Heart left ventricle (tissue), 16 donors: Measurements from ENCODE around the gene PTGR3. TPM values are rescaled to one million over a fixed set of nuclear protein-coding genes. Genes with fewer than 3 reads are reported as not detected.
A peak's percentile ranks its signal among the peaks of the same experiment; 100 is the strongest.

Experiments
- ATAC-seq, 4 donors: fragments of 200-7000 bp; cut with Tn5 transposase; one replicate each; pipeline ENCODE4 v1.9.1; 2020 to 2022; ENCODE audit warnings: moderate library complexity in 4 of 4, mild to moderate bottlenecking in 3 of 4, moderate number of reproducible peaks in 1 of 4
- DNase-seq, 5 donors: peaks; one replicate each; pipeline ENCODE4 v3.0.0-alpha.2; 2020
- H3K27ac ChIP-seq, 12 donors: fragments of 200-600 bp; sonication (generic) in 4 of 12; one replicate each; pipeline versions ENCODE4 v1.5.0 to v1.8.0; 2016 to 2022; ENCODE audit warnings: mild to moderate bottlenecking in 2 of 12
- H3K27me3 ChIP-seq, 9 donors: fragments of 200-600 bp; sonication (generic) in 2 of 9; one replicate each; pipeline versions ENCODE4 v1.5.1 to v1.8.0; 2016 to 2022; ENCODE audit warnings: mild to moderate bottlenecking in 3 of 9
- H3K36me3 ChIP-seq, 9 donors: fragments of 200-600 bp; sonication (generic) in 2 of 9; one replicate each; pipeline versions ENCODE4 v1.5.0 to v1.8.0; 2018 to 2022; ENCODE audit warnings: mild to moderate bottlenecking in 2 of 9
- H3K4me1 ChIP-seq, 12 donors: fragments of 200-600 bp; sonication (generic) in 4 of 12; one replicate each; pipeline versions ENCODE4 v1.5.0 to v1.8.0; 2016 to 2022; ENCODE audit warnings: mild to moderate bottlenecking in 3 of 12
- H3K4me3 ChIP-seq, 12 donors: fragments of 200-600 bp; sonication (generic) in 4 of 12; one replicate each; pipeline versions ENCODE4 v1.5.0 to v1.8.0; 2017 to 2022; ENCODE audit warnings: mild to moderate bottlenecking in 9 of 12, moderate library complexity in 4 of 12
- H3K9me3 ChIP-seq, 12 donors: fragments of 200-600 bp; sonication (generic) in 4 of 12; one replicate each; pipeline versions ENCODE4 v1.5.0 to v1.8.0; 2016 to 2022; ENCODE audit warnings: mild to moderate bottlenecking in 1 of 12
- POLR2A ChIP-seq, 2 donors: fragments of 450-650 bp; IDR thresholded peaks; one replicate each; pipeline ENCODE4 v1.6.1; 2017; ENCODE audit warnings: antibody characterized with exemption in 2 of 2, mild to moderate bottlenecking in 2 of 2, moderate library complexity in 2 of 2
- WGBS, 4 donors: extraction: QIAGEN DNeasy Blood & Tissue Kit in 2 of 4; methylation state at CpG; one replicate each; pipeline versions ENCODE4 v1.1.5 to v1.1.7; 2013 to 2018; 5-methylcytosine and 5-hydroxymethylcytosine counted together
- intact Hi-C, 10 donors: fragments of 100-400 bp; cut with DNase I; formaldehyde crosslinking; loops; one replicate each; pipeline versions ENCODE4 v1.11.1 to v1.14.2; 2022
- polyA plus RNA-seq, 2 donors: library from polyadenylated mRNA; stranded (reverse); fragments of 200-250 nt; gene quantifications; one replicate each; pipeline ENCODE4 v1.2.3, GENCODE V29; 2013
- total RNA-seq, 9 donors: library from RNA; depleted of rRNA in 2 of 9; stranded (reverse); fragments of >200 nt in 2 of 9; fragmentation: NEBNext Ultra II Directional in 3 of 9; extraction: Animal tissue kit (Norgen Biotek cat#: 25700) in 3 of 9; gene quantifications; one replicate each; pipeline versions ENCODE4 v1.1.0 to v1.2.4, GENCODE V29; 2016 to 2023
- TF ChIP-seq, protein P1 (sequence below), 12 donors: fragments of 200-600 bp; sonication (generic) in 4 of 12; IDR thresholded peaks; one replicate each; pipeline versions ENCODE4 v1.5.0 to v1.8.0; 2018 to 2022; ENCODE audit warnings: antibody characterized with exemption in 12 of 12, mild to moderate bottlenecking in 5 of 12
- donor health status: ischemic (EF 13 %, LVEDD 7.1; RV severe dilation, severe dysfunction).
- donor health status: healthy with polysubstance abuse.
- donor health status: DM: no; HTN: yes; CAD: no.
- donor health status: DM: no; HTN: no; CAD: no.
- donor health status: ischemic (EF 25% LVEDD 6.9; RV normal size, moderate dysfunction).
- donor health status: ischemic (EF 25% LVEDD 5.7; RV mildly dilated, moderate dysfunction).
- donor health status: healthy.
- donor health status: DM: yes; HTN: yes; CAD: no.
- donor health status: ischemic (EF 35%, LVEDD 5.7; RV mildly dilated, moderate dysfunction).
- donor health status: nonischemic (EF 11% LVEDD 7.7; RV severe dilation, severe dysfunction).
- donor health status: DM: yes; HTN: yes; CAD: no.
- donor health status: PGD.
- donor health status: ischemic (EF 29% LVEDD 5.4; RV normal size, mild dysfunction).
- donor health status: nonischemic (EF 23%, LVEDD 6.1; RV moderate dilation, normal function).

The PTGR3 gene
- total and polyA plus RNA-seq, 11 donors: 13.6 to 58.2 (median 49.1) TPM

DNA sequence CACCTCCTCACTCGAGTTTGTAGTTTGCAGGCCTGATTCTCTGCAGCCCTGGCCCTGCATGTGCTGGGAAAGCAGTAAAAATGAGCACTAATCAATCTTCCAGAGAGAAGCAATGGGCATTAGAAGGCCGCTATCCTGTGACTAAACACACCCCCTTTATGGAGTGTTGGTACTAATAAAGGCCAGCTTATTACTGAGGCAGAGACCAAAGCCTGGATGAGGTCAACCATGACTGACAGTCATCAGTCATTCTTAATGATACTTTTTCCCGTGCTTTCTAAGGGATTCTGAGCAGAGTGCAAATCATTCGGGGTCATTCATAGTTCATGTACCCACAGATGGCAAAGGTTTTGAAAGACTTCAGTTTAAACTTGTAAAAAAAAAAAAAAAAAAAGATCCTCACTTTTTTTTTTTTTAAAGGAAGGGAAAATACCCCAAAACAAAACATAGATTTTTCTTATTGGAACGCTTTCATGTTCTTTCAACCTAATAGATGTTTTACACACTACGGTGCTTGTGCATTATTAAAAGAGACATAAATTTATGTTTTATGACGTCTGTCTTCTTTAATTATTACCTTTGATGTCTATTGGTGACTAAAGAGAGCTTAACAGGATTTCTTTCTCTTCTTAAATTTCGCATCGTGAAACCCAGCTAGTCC, 14.9 kb upstream of the PTGR3 start:
- 81 to 87% (median 82%) methylated on average over 9 of the region's 9 CpGs for WGBS, 4 donors
- Histone ChIP-seq H3K4me3 (no peak overlapping the region), H3K27ac (peak overlapping the region in 1 of 12 donors; percentile 49), H3K9me3 (no peaks in the 10 kb centered on the region), H3K4me1 (peaks cover 10 to 80% (median 66%) of the 10 kb centered on the region in 12 donors), H3K27me3 (no peaks in the 10 kb centered on the region), H3K36me3 (no peaks in the 10 kb centered on the region)
- no peak for DNase-seq
- intact Hi-C loops: no loop called here
- TF ChIP-seq, protein P1, sequence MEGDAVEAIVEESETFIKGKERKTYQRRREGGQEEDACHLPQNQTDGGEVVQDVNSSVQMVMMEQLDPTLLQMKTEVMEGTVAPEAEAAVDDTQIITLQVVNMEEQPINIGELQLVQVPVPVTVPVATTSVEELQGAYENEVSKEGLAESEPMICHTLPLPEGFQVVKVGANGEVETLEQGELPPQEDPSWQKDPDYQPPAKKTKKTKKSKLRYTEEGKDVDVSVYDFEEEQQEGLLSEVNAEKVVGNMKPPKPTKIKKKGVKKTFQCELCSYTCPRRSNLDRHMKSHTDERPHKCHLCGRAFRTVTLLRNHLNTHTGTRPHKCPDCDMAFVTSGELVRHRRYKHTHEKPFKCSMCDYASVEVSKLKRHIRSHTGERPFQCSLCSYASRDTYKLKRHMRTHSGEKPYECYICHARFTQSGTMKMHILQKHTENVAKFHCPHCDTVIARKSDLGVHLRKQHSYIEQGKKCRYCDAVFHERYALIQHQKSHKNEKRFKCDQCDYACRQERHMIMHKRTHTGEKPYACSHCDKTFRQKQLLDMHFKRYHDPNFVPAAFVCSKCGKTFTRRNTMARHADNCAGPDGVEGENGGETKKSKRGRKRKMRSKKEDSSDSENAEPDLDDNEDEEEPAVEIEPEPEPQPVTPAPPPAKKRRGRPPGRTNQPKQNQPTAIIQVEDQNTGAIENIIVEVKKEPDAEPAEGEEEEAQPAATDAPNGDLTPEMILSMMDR (IDR thresholded peaks at IDR 0.05): no peak
- no peak for TF ChIP-seq POLR2A (IDR thresholded peaks at IDR 0.05)
- ATAC-seq: no peak

DNA sequence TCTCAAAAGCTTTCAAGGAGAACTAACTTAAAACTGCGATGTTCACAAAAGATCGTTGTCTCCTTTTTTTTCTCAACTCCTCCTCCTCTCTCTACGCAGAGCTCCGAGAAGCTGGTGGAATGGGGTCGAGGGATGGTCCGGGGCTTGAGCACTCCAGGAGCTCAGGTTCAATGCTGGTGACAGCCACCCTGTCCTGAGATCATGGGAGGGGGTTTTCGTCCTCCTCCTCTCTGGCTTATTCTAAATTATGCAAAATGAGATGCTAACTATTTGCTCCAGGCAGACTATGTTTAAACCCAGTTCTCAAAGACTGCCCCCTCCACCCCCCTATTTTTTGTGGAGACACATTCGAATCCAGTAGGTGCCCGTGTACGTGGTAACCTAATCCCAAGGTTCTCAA, 13.5 kb upstream of the PTGR3 start:
- no peaks in the 10 kb centered on the region for H3K36me3 ChIP-seq
- H3K4me3 ChIP-seq: peak overlapping the region in 2 of 12 donors; percentile 4 to 16
- peaks cover 15 to 80% (median 63%) of the 10 kb centered on the region in 12 donors for H3K4me1 ChIP-seq
- 72 to 86% (median 79%) methylated on average over 10 of the region's 10 CpGs for WGBS, 4 donors
- H3K9me3 ChIP-seq: no peaks in the 10 kb centered on the region
- peak overlapping the region in 4 of 12 donors; percentile 22 to 49 (median 25) for H3K27ac ChIP-seq
- DNase-seq: no peak
- H3K27me3 ChIP-seq: no peaks in the 10 kb centered on the region
- TF ChIP-seq, protein P1 (IDR thresholded peaks at IDR 0.05): no peak
- TF ChIP-seq POLR2A (IDR thresholded peaks at IDR 0.05): no peak
- intact Hi-C loops: no loop called here
- ATAC-seq: no peak

DNA sequence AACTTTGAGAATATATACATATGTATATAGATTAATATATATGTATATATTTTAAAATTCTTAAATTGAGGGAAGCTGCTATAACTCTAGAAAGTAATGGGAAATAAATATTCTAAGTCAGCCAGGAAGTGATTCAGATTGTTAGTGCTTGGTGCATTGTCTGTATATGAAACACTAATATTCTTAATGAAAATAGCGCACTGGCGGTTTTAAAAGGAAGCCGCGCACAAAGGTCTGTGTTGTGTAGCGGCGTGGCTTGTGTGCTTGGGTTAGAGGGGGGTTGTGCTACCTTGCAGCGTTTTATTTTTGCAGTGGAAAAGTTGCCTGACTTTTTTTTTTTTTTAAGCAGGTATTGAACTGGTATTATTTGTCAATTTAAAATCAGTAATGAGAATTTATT, 13.0 kb upstream of the PTGR3 start:
- no peak for TF ChIP-seq POLR2A (IDR thresholded peaks at IDR 0.05)
- TF ChIP-seq, protein P1 (IDR thresholded peaks at IDR 0.05): no peak
- H3K9me3 ChIP-seq: no peaks in the 10 kb centered on the region
- H3K4me1 ChIP-seq: peaks cover 15 to 80% (median 62%) of the 10 kb centered on the region in 12 donors
- H3K27ac ChIP-seq: peak overlapping the region in 6 of 12 donors; percentile 2 to 66 (median 28)
- DNase-seq (no peak), ATAC-seq (peak in 1 of 4 donors; percentile 50)
- intact Hi-C loops: no loop called here
- peak overlapping the region in 2 of 12 donors; percentile 4 to 16 for H3K4me3 ChIP-seq
- 61 to 75% (median 69%) methylated on average over 7 of the region's 7 CpGs for WGBS, 4 donors
- H3K27me3 ChIP-seq: no peaks in the 10 kb centered on the region
- H3K36me3 ChIP-seq: no peaks in the 10 kb centered on the region

DNA sequence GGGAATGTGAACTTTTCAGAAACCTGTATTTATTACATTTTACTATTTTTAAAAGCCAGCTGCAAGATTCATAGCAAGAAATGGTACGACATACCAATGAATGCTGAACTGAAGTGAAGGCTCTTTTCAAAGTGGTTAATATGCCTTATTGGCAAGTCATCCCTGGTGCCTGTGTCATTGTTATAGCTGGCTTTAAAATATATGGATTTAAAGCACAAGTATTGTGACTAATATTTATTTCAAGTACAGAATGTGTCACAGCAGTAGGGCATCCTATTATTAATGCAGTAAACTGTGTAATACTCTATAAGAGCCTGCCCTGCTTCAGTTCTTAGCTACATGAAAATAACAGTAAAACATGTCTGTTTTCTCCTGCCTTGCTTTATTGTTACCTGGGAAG, 12.5 kb upstream of the PTGR3 start:
- H3K27ac ChIP-seq: peak overlapping the region in 7 of 12 donors; percentile 2 to 66 (median 12)
- H3K4me1 ChIP-seq: peaks cover 15 to 80% (median 62%) of the 10 kb centered on the region in 12 donors
- no peaks in the 10 kb centered on the region for H3K27me3 ChIP-seq
- H3K36me3 ChIP-seq: no peaks in the 10 kb centered on the region
- H3K4me3 ChIP-seq: no peak overlapping the region
- H3K9me3 ChIP-seq: no peaks in the 10 kb centered on the region
- intact Hi-C loops: no loop called here
- WGBS, 4 donors: 43 to 74% (median 61%) methylated on average over 1 of the region's 1 CpG
- no peak for TF ChIP-seq POLR2A (IDR thresholded peaks at IDR 0.05)
- TF ChIP-seq, protein P1 (IDR thresholded peaks at IDR 0.05): no peak
- no peak for DNase-seq
- ATAC-seq: no peak
